K562 (cell line): ENCODE data around the gene KPTN. TPM values are rescaled to one million over a fixed set of nuclear protein-coding genes. Genes with fewer than 3 reads are reported as not detected.

ENCODE experiments used
- AFF1 ChIP-seq, 2 experiments: fragments of 450-650 bp; IDR thresholded peaks; 2 replicates each; pipeline ENCODE4 v1.6.1; 2018; ENCODE audit warnings: mild to moderate bottlenecking in 2 of 2, low read depth in 1 of 2; ENCODE audit not compliant: partially characterized antibody in 2 of 2
- CREM ChIP-seq: IDR thresholded peaks from 2 replicates; pipeline ENCODE4 v1.6.1; 2014; ENCODE audit warnings: antibody characterized with exemption, low read depth
- CTBP1 ChIP-seq: fragments of 450-650 bp; IDR thresholded peaks from 2 replicates; pipeline ENCODE4 v1.6.1; 2016; ENCODE audit warnings: borderline replicate concordance
- EHMT2 ChIP-seq: fragments of 450-650 bp; IDR thresholded peaks from 2 replicates; pipeline ENCODE4 v1.6.1; 2018; ENCODE audit warnings: antibody characterized with exemption
- ELF4 ChIP-seq: fragments of 450-650 bp; formaldehyde crosslinking; IDR thresholded peaks from 2 replicates; pipeline ENCODE4 v1.4.0; 2022; ENCODE audit warnings: missing genetic modification characterization
- ILF3 ChIP-seq: fragments of 450-650 bp; IDR thresholded peaks from 2 replicates; pipeline ENCODE4 v1.6.1; 2018; ENCODE audit warnings: antibody characterized with exemption, mild to moderate bottlenecking, moderate library complexity, borderline replicate concordance
- MEIS2 ChIP-seq: fragments of 450-650 bp; IDR thresholded peaks from 2 replicates; pipeline ENCODE4 v1.6.1; 2014; ENCODE audit warnings: mild to moderate bottlenecking; ENCODE audit not compliant: partially characterized antibody
- NR2C2 ChIP-seq, 2 experiments: fragments of 200-800 bp in 1 of 2; sonication (Bioruptor generic) in 1 of 2; sonication (generic) in 1 of 2; formaldehyde crosslinking in 1 of 2; IDR thresholded peaks; 2 replicates each; pipeline versions ENCODE4 v1.6.1 to v1.8.0; 2016 to 2022; ENCODE audit warnings: mild to moderate bottlenecking in 1 of 2, missing compliant biosample characterization in 1 of 2, missing genetic modification characterization in 1 of 2, missing genetic modification reagents in 1 of 2
- PBX2 ChIP-seq, 2 experiments: IDR thresholded peaks in 1 of 2; conservative IDR thresholded peaks in 1 of 2; 2 replicates each; pipeline ENCODE4 v1.6.1; 2016; ENCODE audit warnings: low read depth in 2 of 2, mild to moderate bottlenecking in 1 of 2, missing compliant biosample characterization in 1 of 2, missing genetic modification characterization in 1 of 2, moderate library complexity in 1 of 2
- ZNF174 ChIP-seq: fragments of 250-450 bp; sonication (Bioruptor Pico); IDR thresholded peaks from 2 replicates; pipeline ENCODE4 v1.4.0; 2020; ENCODE audit warnings: mild to moderate bottlenecking
- polyA plus RNA-seq, 8 experiments: library from polyadenylated mRNA; depleted of rRNA in 4 of 8; stranded (reverse) in 5 of 8; unstranded in 3 of 8; fragments of >200 nt; fragmentation: Nextera tagmentation in 2 of 8; fragmentation: Illumina TruSeq in 1 of 8; extraction: Ambion mirVana in 2 of 8; extraction: Trizol in 1 of 8; gene quantifications; 2 replicates each; pipeline versions ENCODE4 v1.2.1 to v1.2.3, GENCODE V29; 2011 to 2014; ENCODE audit warnings: inconsistent platforms in 1 of 8, missing spikeins in 1 of 8
- total RNA-seq, 7 experiments: library from RNA; depleted of rRNA in 6 of 7; stranded (reverse); fragments of >200 nt in 6 of 7; fragmentation: Illumina TruSeq in 2 of 7; extraction: Trizol in 2 of 7; gene quantifications; 2 replicates each; pipeline versions ENCODE4 v1.2.1 to v1.2.3, GENCODE V29; 2011 to 2021; ENCODE audit warnings: low replicate concordance in 1 of 7

KPTN gene
- total and polyA plus RNA-seq, 9 of the 15 experiments (the other 6 are each of a cell fraction or from before 2014, with no cell fraction given): 0.56 to 18.2 (median 8.5) TPM

DNA sequence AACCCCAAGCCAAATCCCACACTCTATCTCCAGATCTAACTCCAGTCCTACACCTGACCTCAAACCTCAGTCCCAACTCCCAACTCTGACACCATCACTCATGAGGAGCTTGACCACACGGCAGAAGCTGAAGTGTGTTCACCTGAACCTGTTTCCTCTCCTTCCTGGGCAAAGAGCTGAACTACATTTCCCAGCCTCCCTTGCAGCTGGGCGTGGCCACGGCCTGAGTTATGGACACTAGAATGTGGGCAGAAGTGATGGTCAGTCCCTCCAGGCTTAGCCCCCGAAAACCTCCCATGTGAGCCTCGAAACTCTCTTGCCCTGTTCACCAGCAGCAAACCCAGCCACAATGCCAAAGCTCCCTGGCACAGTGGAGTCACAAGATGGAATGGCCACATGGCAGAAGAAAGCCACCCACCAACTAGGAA is 45.2 kb downstream of the KPTN start (continued):
- TF ChIP-seq AFF1 (IDR thresholded peaks at IDR 0.05; ENCODE audit: low read depth in 1 of 2, partially characterized antibody in 2 of 2) (peak in 1 of 2 experiments; percentile 84), MEIS2 (peak; percentile 45), ELF4 (CRISPR knock-in tag) (0 out of 2 replicates have a peak, but pooled peaks have one; percentile 51), NR2C2 (CRISPR knock-in tag; IDR thresholded peaks at IDR 0.05) (peak; percentile 35; the same call in 1 of the 2 replicates), NR2C2 (tag; IDR thresholded peaks at IDR 0.05) (no peak), EHMT2 (peak; percentile 81), CREM (peak; percentile 70), PBX2 (CRISPR knock-in tag; IDR thresholded peaks at IDR 0.05; ENCODE audit: low read depth) (no peak), PBX2 (tag; conservative IDR thresholded peaks at IDR 0.05; ENCODE audit: low read depth) (peak; percentile 23; the same call in 1 of the 2 replicates), CTBP1 (peak; percentile 24; the same call in 1 of the 2 replicates), ILF3 (no peak), ZNF174 (CRISPR knock-in tag) (no peak)
